Measurements from ENCODE around the gene SLC38A11. TPM values are rescaled to one million over a fixed set of nuclear protein-coding genes. Genes with fewer than 3 reads are reported as not detected.

The SLC38A11 gene
- total and polyA plus RNA-seq, 10 of the 15 experiments (the other 5 are each of a cell fraction or from before 2014, with no cell fraction given), result not detected

- TF ChIP-seq E4F1 (IDR thresholded peaks at IDR 0.05; ENCODE audit: borderline replicate concordance, partially characterized antibody), result no peak
- no peak for TF ChIP-seq TAF1 (IDR thresholded peaks at IDR 0.05; ENCODE audit: borderline replicate concordance, low read depth, low read length)
- TF ChIP-seq DPF2 (IDR thresholded peaks at IDR 0.05), result no peak
- TF ChIP-seq RAD21 (IDR thresholded peaks at IDR 0.05; ENCODE audit: insufficient read depth, low read depth, low read length), result no peak
- no peak for TF ChIP-seq PML (IDR thresholded peaks at IDR 0.05; ENCODE audit: low read length)
- TF ChIP-seq PKNOX1 (IDR thresholded peaks at IDR 0.05), result no peak
- no peak for TF ChIP-seq MYC (IDR thresholded peaks at IDR 0.05; ENCODE audit: insufficient read depth, insufficient read length, insufficient replicate concordance, low read length, severe bottlenecking)
- no peak for TF ChIP-seq EED (IDR thresholded peaks at IDR 0.05; ENCODE audit: low read depth)
- no peak for TF ChIP-seq ZNF207 (IDR thresholded peaks at IDR 0.05; ENCODE audit: borderline replicate concordance)
Measured at GRCh38 chr2:164888592-164888991, 66.7 kb downstream of the SLC38A11 start (continued).
